Astrocyte of the cerebellum (primary cell): ENCODE measurements around the gene KANK4.
A peak's percentile ranks its signal among the peaks of the same experiment; 100 is the strongest.

Source experiments
- DNase-seq: peaks from one replicate; pipeline ENCODE4 v3.0.0-alpha.2; 2011; ENCODE audit warnings: low read depth
- H3K4me3 ChIP-seq: 2 replicates; pipeline ENCODE4 v1.5.1; 2011; ENCODE audit warnings: mild to moderate bottlenecking, low read depth, low read length, moderate library complexity
- in situ Hi-C: cut with HindIII; loops from 2 replicates; pipeline ENCODE4 v1.10.0; 2017; ENCODE audit warnings: low sequenced_read_pairs
- TF ChIP-seq, protein P1 (sequence below): IDR thresholded peaks from 2 replicates; pipeline ENCODE4 v1.5.1; 2012; ENCODE audit warnings: low read length, low read depth, moderate library complexity, mild to moderate bottlenecking; ENCODE audit errors: missing control alignments

Gene KANK4

DNA sequence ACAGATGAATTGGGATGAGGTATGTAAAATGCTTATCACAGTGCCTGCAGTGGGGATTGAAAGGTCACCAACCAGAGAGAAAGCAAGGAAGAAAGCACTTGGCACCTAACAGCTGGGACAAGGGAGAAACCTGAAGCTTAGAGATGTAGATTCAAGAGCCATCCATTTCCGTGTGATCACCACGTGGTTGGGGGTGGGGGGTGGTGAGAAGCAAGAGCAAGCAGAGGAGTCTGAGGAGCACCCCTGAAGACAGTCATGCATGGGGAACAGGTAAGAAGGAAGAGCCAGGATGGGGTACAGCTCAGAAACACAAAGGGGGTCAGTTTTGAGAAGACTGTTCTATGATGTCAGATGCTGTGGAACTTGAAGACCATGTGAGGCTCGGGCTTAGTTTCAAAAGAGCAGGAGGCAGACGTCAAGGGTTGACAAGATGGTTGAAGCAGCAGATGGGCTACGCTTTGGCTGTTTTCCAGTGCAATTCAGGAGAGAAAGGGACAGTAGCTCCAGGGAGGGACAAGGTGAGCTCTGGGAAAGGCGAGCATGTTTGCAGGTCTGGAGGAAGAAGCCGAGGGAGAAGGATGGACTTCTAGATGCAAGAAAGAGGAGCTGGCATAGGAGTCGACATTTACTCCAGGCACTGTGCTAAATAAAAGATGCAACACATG lies 17.4 kb downstream of the KANK4 start:
- in situ Hi-C loops, result no loop called here
- TF ChIP-seq, protein P1, sequence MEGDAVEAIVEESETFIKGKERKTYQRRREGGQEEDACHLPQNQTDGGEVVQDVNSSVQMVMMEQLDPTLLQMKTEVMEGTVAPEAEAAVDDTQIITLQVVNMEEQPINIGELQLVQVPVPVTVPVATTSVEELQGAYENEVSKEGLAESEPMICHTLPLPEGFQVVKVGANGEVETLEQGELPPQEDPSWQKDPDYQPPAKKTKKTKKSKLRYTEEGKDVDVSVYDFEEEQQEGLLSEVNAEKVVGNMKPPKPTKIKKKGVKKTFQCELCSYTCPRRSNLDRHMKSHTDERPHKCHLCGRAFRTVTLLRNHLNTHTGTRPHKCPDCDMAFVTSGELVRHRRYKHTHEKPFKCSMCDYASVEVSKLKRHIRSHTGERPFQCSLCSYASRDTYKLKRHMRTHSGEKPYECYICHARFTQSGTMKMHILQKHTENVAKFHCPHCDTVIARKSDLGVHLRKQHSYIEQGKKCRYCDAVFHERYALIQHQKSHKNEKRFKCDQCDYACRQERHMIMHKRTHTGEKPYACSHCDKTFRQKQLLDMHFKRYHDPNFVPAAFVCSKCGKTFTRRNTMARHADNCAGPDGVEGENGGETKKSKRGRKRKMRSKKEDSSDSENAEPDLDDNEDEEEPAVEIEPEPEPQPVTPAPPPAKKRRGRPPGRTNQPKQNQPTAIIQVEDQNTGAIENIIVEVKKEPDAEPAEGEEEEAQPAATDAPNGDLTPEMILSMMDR, result no peak
- DNase-seq, result no peak
- no peak overlapping the region for H3K4me3 ChIP-seq

DNA sequence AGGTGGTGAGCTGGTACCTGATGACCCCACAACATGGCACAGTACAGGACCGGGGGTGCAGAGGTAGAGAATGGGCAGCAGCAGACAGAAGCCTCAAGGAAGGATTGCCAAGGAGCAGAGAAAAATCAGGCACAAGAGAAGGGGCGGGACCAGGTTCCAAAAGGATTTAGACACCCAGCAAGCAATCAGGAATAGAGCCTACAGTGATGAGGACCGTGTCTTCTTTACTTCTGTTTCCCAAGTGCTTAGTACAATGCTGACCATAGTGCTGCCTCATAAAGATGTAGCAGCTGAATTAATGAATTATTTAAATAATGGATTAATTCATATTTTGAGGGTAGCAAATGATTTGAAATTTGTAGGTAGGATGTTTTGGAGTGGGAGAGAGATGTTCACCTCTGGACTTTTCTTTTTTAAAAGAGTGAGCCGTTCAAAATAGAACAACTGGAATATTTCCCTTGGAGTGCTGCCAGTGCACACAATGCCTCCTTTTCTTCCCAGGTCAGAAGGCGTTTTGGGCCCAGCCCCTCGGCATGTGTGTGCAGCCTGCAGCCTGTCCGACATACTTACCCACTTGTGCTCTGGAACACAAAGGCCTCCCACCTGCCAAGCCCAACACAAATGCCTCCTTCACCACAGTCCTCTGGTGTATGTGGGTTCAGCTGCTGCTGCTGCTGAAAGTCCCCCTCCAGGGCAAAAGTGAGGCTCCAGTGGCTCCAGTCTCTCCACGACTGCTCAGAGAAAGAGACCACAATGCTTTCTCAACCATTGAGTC lies 19.6 kb downstream of the KANK4 start:
- DNase-seq, result peak; percentile 27
- H3K4me3 ChIP-seq, result no peak overlapping the region
- TF ChIP-seq, protein P1, result no peak
- in situ Hi-C loops, result no loop called here

DNA sequence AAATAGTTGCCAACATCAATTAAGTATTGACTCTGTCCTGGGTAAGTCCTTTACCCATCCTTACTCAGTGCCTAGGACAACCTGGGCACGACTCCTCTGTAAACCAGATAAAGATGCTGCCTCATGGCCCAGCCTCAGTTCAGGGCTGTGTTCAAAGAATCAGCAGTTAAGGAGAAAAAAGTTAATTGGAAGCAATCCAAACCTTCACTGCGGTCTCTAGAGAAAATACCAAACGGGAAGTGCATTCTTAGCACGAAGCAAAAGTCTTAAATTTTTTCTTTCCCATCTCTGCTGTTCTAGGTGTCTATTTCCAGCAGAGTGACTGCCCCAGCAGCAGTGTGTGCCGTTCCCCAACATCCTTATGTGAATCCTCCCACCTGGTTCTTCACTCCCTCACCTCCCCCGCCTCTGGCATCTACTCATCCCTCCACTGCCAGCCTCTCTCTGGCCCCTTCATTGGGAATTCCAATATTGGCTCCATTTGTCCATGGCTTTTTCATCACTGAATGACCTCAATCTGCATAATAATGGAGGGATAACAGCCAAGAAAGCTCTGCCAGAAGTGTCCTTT lies 23.2 kb downstream of the KANK4 start:
- TF ChIP-seq, protein P1, result no peak
- in situ Hi-C loops, result no loop called here
- peak; percentile 69 for DNase-seq
- H3K4me3 ChIP-seq, result no peak overlapping the region

DNA sequence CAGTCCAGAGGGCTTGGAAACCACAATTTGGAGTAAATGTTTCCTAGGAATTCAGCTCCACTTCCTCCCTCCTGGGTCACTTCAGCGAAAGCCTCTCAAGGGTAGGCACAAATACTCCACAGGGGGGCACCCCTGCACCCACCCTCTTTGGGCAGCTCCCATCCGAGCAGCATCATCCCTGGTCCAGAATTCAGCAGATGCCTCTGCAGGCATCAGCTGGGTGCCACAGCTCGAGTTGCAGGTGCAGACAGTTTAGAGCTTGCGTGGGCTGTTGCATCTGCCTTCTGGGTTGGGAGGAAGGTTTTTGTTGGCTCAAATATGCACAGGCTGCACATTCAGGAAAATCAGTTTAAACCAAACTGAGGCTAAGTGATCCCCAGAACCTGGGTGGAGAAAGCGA lies 25.0 kb downstream of the KANK4 start:
- TF ChIP-seq, protein P1, result peak; percentile 14
- no peak for DNase-seq
- in situ Hi-C loops, result no loop called here
- no peak overlapping the region for H3K4me3 ChIP-seq

DNA sequence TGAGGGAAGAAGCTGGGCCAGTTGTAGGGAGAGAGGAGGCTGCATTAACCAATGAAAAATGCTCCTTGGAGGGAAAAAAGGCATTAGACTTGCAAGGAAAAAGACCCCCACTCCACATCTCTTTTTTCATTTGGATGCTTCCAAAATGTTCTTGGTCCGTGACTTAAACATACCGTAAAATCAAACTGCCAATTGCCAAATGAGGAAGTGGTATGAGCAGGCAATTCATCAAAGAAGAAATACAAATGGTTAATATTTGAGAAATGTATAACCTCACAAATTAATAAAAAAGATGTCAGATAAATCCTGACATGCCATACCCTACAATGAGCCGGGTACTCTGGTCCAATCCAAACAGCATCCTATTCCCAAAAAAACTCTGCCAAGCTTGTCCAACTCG lies 30.6 kb downstream of the KANK4 start:
- DNase-seq, result no peak
- TF ChIP-seq, protein P1, result no peak
- no peak overlapping the region for H3K4me3 ChIP-seq
- in situ Hi-C loops, result no loop called here

DNA sequence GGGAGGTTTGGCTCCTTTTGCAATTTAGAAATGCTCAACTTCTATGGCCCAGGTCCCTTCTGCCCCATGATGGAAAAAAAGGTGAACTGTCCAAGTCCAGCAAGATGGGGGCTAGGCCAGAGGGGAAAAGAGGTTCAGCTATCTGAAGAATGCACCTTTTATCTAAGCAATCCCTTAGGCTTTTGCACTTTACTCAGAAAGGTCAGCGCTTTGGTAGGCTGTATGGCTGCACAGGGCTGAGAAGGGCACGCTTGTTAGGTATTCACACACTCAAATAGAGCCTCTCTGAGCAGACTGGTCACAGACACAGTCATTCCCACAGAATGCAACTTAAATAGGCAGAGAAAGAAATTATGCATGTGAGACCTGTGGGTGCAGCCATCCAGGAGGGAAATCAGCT lies 31.0 kb downstream of the KANK4 start:
- in situ Hi-C loops, result no loop called here
- DNase-seq, result no peak
- no peak overlapping the region for H3K4me3 ChIP-seq
- TF ChIP-seq, protein P1, result no peak
